ENCODE results near the gene FOXK2. TPM values are rescaled to one million over a fixed set of nuclear protein-coding genes. Genes with fewer than 3 reads are reported as not detected.
A peak's percentile ranks its signal among the peaks of the same experiment; 100 is the strongest.

Gene FOXK2
- total and polyA plus RNA-seq, 2 of the 8 experiments (the other 6 are each of a cell fraction or from before 2014, with no cell fraction given): 34.7 to 64.9 TPM

DNA sequence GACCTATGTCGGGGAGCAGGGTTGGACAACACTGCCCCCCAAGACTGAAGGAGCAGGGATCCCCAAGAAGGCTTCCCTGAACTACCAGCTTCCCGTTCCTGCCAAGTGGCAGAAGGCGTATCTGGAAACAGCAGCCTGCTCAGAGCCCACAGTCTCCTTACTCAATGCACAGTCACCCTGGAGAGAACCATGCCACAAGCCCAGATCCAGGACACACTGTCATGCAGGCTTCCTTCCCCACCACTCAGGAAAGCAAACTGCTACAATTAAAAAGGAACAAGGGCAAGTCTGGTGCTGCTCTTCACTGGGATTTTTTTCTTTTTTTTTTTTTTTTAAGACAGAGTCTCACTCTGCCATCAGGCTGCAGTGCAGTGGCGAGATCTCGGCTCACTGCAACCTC is 120.5 kb downstream of the FOXK2 start:
- DNase-seq (ENCODE audit: low read depth in 1 of 2, low spot score in 2 of 2): no peak
- peaks cover 15 to 41% (median 21%) of the 10 kb centered on the region in 4 experiments; a peak in 7 of 8 replicates for H3K36me3 ChIP-seq (ENCODE audit: control insufficient read depth in 2 of 4, insufficient read depth in 4 of 4, low read length in 3 of 4)

More for the DNA sequence above, 120.5 kb downstream of the FOXK2 start:
- Histone ChIP-seq H4K20me1 (replicated peaks in 1 of 2; ENCODE audit: control insufficient read depth in 1 of 2, insufficient read depth in 2 of 2, low read length in 2 of 2) (peaks cover 19 to 22% of the 10 kb centered on the region in 2 experiments), H2BK12ac (ENCODE audit: low read depth, low read length) (no peak overlapping the region), H4K91ac (replicated peaks; ENCODE audit: insufficient read length, low read length) (no peak overlapping the region), H3K27me3 (replicated peaks in 1 of 4; ENCODE audit: control insufficient read depth in 3 of 4, extremely low read depth in 1 of 4, insufficient read depth in 3 of 4, low read length in 3 of 4) (no peaks in the 10 kb centered on the region), H3K9ac (replicated peaks in 1 of 4; ENCODE audit: extremely low read depth in 1 of 4, low read depth in 3 of 4, low read length in 3 of 4) (no peak overlapping the region), H2BK5ac (ENCODE audit: low read depth, low read length) (0 out of 2 replicates have a peak overlapping the region, but pooled peaks have one; percentile 60), H3K79me2 (ENCODE audit: control insufficient read depth in 1 of 2, insufficient read depth in 2 of 2, low read length in 2 of 2) (peaks cover 18 to 84% of the 10 kb centered on the region in 2 experiments), H4K8ac (ENCODE audit: extremely low read depth, insufficient read depth, low read length) (no peak overlapping the region; the same call in 1 of the 2 replicates), H3K18ac (ENCODE audit: extremely low read depth, low read length) (no peak overlapping the region), H2AK5ac (ENCODE audit: low read depth, low read length) (no peak overlapping the region), H3K27ac (ENCODE audit: low read depth, low read length) (no peak overlapping the region), H3K4ac (replicated peaks; ENCODE audit: insufficient read length, low read depth, low read length) (no peak overlapping the region), H3K4me3 (ENCODE audit: extremely low read depth in 1 of 4, insufficient read depth in 2 of 4, low read depth in 3 of 4, low read length in 4 of 4) (no peak overlapping the region), H3K4me1 (replicated peaks in 1 of 4; ENCODE audit: control insufficient read depth in 3 of 4, insufficient read depth in 4 of 4, low read length in 3 of 4) (peaks cover 0 to 5% (median under 1%) of the 10 kb centered on the region in 4 experiments; a peak in 1 of 7 replicates), H2AFZ (ENCODE audit: low read length) (no peak overlapping the region), H3K56ac (replicated peaks; ENCODE audit: insufficient read length, low read depth, low read length) (no peak overlapping the region), H3K4me2 (ENCODE audit: insufficient read depth in 1 of 2, low read depth in 2 of 2, low read length in 2 of 2) (no peak overlapping the region), H3K14ac (ENCODE audit: insufficient read length) (no peak overlapping the region), H2BK20ac (ENCODE audit: low read length) (no peak overlapping the region), H3K9me3 (ENCODE audit: insufficient read depth in 2 of 2, low read depth in 1 of 2, low read length in 1 of 2) (no peaks in the 10 kb centered on the region), H4K5ac (ENCODE audit: insufficient read length, low read depth, low read length) (no peak overlapping the region), H3K23ac (ENCODE audit: insufficient read length) (no peak overlapping the region), H3K23me2 (ENCODE audit: low read depth, low read length) (no peaks in the 10 kb centered on the region), H2BK120ac (replicated peaks; ENCODE audit: low read depth, low read length) (no peak overlapping the region), H2BK15ac (ENCODE audit: low read length) (no peak overlapping the region), H3K79me1 (ENCODE audit: low read depth, low read length) (peaks cover 5% of the 10 kb centered on the region)
- no peak for TF ChIP-seq CREB1 (IDR thresholded peaks at IDR 0.05)
- TF ChIP-seq SIX5 (IDR thresholded peaks at IDR 0.05; ENCODE audit: low read depth, low read length): no peak
- TF ChIP-seq JUND (IDR thresholded peaks at IDR 0.05; ENCODE audit: low read length): no peak
- no peak for TF ChIP-seq SAP30 (IDR thresholded peaks at IDR 0.05; ENCODE audit: insufficient read depth, insufficient replicate concordance, low read length)
- TF ChIP-seq USF2 (IDR thresholded peaks at IDR 0.05; ENCODE audit: low read length): no peak
- TF ChIP-seq TBP (IDR thresholded peaks at IDR 0.05; ENCODE audit: low read depth, low read length): no peak
- no peak for TF ChIP-seq KDM4A (IDR thresholded peaks at IDR 0.05; ENCODE audit: low read depth, low read length, severe bottlenecking)
- no peak for TF ChIP-seq NANOG (IDR thresholded peaks at IDR 0.05; ENCODE audit: insufficient read depth, low read depth, low read length, poor library complexity, severe bottlenecking)
- no peak for TF ChIP-seq GABPA (IDR thresholded peaks at IDR 0.05; ENCODE audit: borderline replicate concordance, insufficient read depth, low read length)
- CTCF ChIA-PET (ENCODE audit: partially characterized antibody): interaction anchor here (1.2 kb wide), 1 partner anchor 29 kb away, joined by 6 read pairs; no protein-coding TSS in a partner anchor
- no peak for FAIRE-seq
- WGBS, 2 experiments (ENCODE audit: extremely low coverage in 1 of 2, insufficient coverage in 1 of 2, insufficient read length in 1 of 2, insufficient replicate concordance in 2 of 2, low coverage in 1 of 2, low lambda C conversion rate in 2 of 2, missing lambda C conversion rate in 1 of 2): 90% methylated on average over 5 of the region's 5 CpGs; no CpG with 5 or more reads in 1 of the 2 experiments
- POLR2A ChIA-PET (ENCODE audit: partially characterized antibody): interaction anchor here (1.2 kb wide), 1 partner anchor 25 kb away, joined by 3 read pairs; no protein-coding TSS in a partner anchor
